Tibial artery (tissue), 4 donors: ENCODE measurements around the gene MILR1.
"Not testable (repeated sequence)": the region's sequence is repeated elsewhere in the genome, so short reads cannot be mapped to it uniquely, and the experiment has no call there.

Experiments used
- DNase-seq, 2 donors: peaks; one replicate each; pipeline ENCODE4 v3.0.0-alpha.2; 2019
- H3K27ac ChIP-seq, 2 donors: fragments of 200-600 bp; sonication (generic) in 1 of 2; 1 replicate in 1 of 2; 2 replicates in 1 of 2; pipeline ENCODE4 v1.5.1; 2018 to 2019; ENCODE audit warnings: mild to moderate bottlenecking in 1 of 2
- H3K27me3 ChIP-seq, 2 donors: fragments of 200-600 bp; sonication (generic) in 1 of 2; one replicate each; pipeline versions ENCODE4 v1.5.1 to v1.6.0; 2016 to 2019
- H3K36me3 ChIP-seq, 3 donors: fragments of 200-600 bp; sonication (generic) in 2 of 3; one replicate each; pipeline ENCODE4 v1.5.1; 2016 to 2019; ENCODE audit warnings: mild to moderate bottlenecking in 2 of 3
- H3K4me1 ChIP-seq, 4 donors: fragments of 200-600 bp; sonication (generic) in 2 of 4; 1 replicate in 3 of 4; 2 replicates in 1 of 4; pipeline ENCODE4 v1.5.1; 2016 to 2019
- H3K4me3 ChIP-seq, 2 donors: fragments of 200-600 bp; sonication (generic) in 1 of 2; 1 replicate in 1 of 2; 2 replicates in 1 of 2; pipeline ENCODE4 v1.5.1; 2018 to 2019; ENCODE audit warnings: mild to moderate bottlenecking in 2 of 2
- H3K9me3 ChIP-seq, 3 donors: fragments of 200-600 bp; sonication (generic) in 1 of 3; one replicate each; pipeline ENCODE4 v1.5.1; 2016 to 2019
- CTCF ChIP-seq, 2 experiments: fragments of 200-600 bp in 1 of 2; fragments of 450-650 bp in 1 of 2; IDR thresholded peaks; one replicate each; pipeline ENCODE4 v1.5.1; 2017 to 2019; ENCODE audit warnings: antibody characterized with exemption in 2 of 2, mild to moderate bottlenecking in 1 of 2, moderate library complexity in 1 of 2
- intact Hi-C: fragments of 100-400 bp; cut with DNase I; formaldehyde crosslinking; loops from one replicate; pipeline ENCODE4 v1.15.0; 2023; ENCODE audit warnings: low total_unique reads

MILR1 gene

DNA sequence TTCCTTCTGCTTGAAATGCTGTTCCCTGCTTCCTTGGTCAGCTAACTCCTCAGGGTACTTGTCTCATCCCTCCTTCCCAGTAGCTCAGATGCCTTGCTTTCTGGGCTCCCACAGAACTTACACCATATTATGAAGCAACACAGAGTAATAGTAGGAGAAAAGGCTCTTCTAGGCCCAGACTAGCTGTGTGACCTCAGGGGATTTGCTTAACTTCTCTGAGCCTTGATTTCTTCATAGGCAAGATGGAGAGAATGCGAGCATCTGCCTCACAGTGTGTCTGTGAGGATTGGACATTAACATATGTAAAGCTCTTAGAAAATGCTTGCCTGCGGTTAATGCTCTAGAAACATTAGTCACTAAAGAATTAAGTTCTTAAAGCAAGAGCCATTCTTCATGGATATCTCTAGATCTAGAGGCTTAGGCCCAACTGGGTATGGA, 36.0 kb upstream of the MILR1 start:
- H3K27ac ChIP-seq: peak overlapping the region in 1 of 2 donors; percentile 11
- DNase-seq: no peak
- no peak for TF ChIP-seq CTCF (IDR thresholded peaks at IDR 0.05)
- H3K9me3 ChIP-seq: no peaks in the 10 kb centered on the region
- peaks cover 0 to 8% (median 4%) of the 10 kb centered on the region in 4 donors for H3K4me1 ChIP-seq
- H3K36me3 ChIP-seq: no peaks in the 10 kb centered on the region
- intact Hi-C loops: no loop called here
- H3K4me3 ChIP-seq: no peak overlapping the region
- H3K27me3 ChIP-seq: no peaks in the 10 kb centered on the region

GRCh38 chr17:64413513-64413912, 35.4 kb upstream of the MILR1 start:
- Histone ChIP-seq H3K27me3 (no peaks in the 10 kb centered on the region), H3K36me3 (no peaks in the 10 kb centered on the region), H3K9me3 (no peaks in the 10 kb centered on the region), H3K4me1 (peaks cover 0 to 8% (median 4%) of the 10 kb centered on the region in 4 donors), H3K27ac (peak overlapping the region in 1 of 2 donors; percentile 11), H3K4me3 (no peak overlapping the region)
- no peak for TF ChIP-seq CTCF (IDR thresholded peaks at IDR 0.05)
- DNase-seq: no peak
- intact Hi-C loops: no loop called here

GRCh38 chr17:64418506-64419339, 30.2 kb upstream of the MILR1 start:
- Histone ChIP-seq H3K9me3 (no peaks in the 10 kb centered on the region), H3K36me3 (no peaks in the 10 kb centered on the region), H3K27ac (no peak overlapping the region), H3K4me1 (peaks cover 0 to 4% (median 0%) of the 10 kb centered on the region in 4 donors), H3K4me3 (no peak overlapping the region), H3K27me3 (no peaks in the 10 kb centered on the region)
- TF ChIP-seq CTCF (IDR thresholded peaks at IDR 0.05): peak; percentile 75 to 80
- DNase-seq: no peak
- intact Hi-C loops: loop anchor here (5.0 kb wide), 1 partner anchor 101 kb away; no protein-coding TSS in a partner anchor

GRCh38 chr17:64420143-64420670, 28.7 kb upstream of the MILR1 start:
- intact Hi-C loops: loop anchor here (5.0 kb wide), 1 partner anchor 77 kb away; the partner anchor contains the start of gene POLG2
- no peak for DNase-seq
- peak; percentile 64 to 70 for TF ChIP-seq CTCF (IDR thresholded peaks at IDR 0.05)

GRCh38 chr17:64422121-64422520, 26.8 kb upstream of the MILR1 start:
- intact Hi-C loops: loop anchor here (5.0 kb wide), 1 partner anchor 75 kb away; the partner anchor contains the start of gene POLG2
- H3K4me3 ChIP-seq, H3K4me1 ChIP-seq, H3K9me3 ChIP-seq, DNase-seq, H3K36me3 ChIP-seq, H3K27ac ChIP-seq, H3K27me3 ChIP-seq: not testable (repeated sequence)

More at GRCh38 chr17:64420143-64420670, 28.7 kb upstream of the MILR1 start:
- Histone ChIP-seq H3K36me3 (no peaks in the 10 kb centered on the region), H3K9me3 (no peaks in the 10 kb centered on the region), H3K4me1 (peaks cover 0 to 4% (median 0%) of the 10 kb centered on the region in 4 donors), H3K27ac (no peak overlapping the region), H3K27me3 (no peaks in the 10 kb centered on the region), H3K4me3 (no peak overlapping the region)

- H3K9me3 ChIP-seq: no peaks in the 10 kb centered on the region
- no peak overlapping the region for H3K27ac ChIP-seq
- no peaks in the 10 kb centered on the region for H3K27me3 ChIP-seq
- peaks cover 0 to 4% (median 0%) of the 10 kb centered on the region in 4 donors for H3K4me1 ChIP-seq
- no peak for DNase-seq
- intact Hi-C loops: loop anchor here (5.0 kb wide), 1 partner anchor 73 kb away; the partner anchor contains the start of gene POLG2
- no peak overlapping the region for H3K4me3 ChIP-seq
- no peak for TF ChIP-seq CTCF (IDR thresholded peaks at IDR 0.05)
- no peaks in the 10 kb centered on the region for H3K36me3 ChIP-seq
Observed at GRCh38 chr17:64423881-64424280, 25.0 kb upstream of the MILR1 start.
